HG02938 (cell line): ENCODE measurements around the gene CAMTA1.
"Not testable (repeated sequence)": the region's sequence is repeated elsewhere in the genome, so short reads cannot be mapped to it uniquely, and the experiment has no call there.

Experiments
- ATAC-seq: cut with Tn5 transposase; IDR thresholded peaks from one replicate; pipeline ENCODE4 v1.9.1; 2021; ENCODE audit warnings: mild to moderate bottlenecking, moderate library complexity; ENCODE audit not compliant: unreplicated experiment

Gene CAMTA1

DNA sequence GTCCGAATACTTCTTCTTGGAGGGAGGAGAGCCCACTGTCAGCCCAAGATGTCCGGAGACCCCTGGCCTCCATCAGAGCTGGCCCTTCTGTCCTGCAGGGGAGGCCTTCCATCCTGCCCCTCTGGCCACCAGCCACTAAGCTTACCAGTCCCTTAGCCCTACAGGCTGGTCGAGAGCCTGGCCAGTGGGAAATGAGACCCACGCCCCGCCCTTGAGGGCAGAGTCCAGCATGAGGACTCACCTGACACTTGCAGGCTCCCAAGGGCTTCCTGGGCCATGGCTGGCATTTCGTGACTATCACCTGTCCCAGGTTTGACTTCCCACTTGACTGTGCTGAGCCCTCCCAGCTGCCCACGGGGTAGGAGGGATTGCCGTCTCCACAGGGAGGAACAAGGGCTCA, 624.0 kb downstream of the CAMTA1 start:
- ATAC-seq, result no peak

DNA sequence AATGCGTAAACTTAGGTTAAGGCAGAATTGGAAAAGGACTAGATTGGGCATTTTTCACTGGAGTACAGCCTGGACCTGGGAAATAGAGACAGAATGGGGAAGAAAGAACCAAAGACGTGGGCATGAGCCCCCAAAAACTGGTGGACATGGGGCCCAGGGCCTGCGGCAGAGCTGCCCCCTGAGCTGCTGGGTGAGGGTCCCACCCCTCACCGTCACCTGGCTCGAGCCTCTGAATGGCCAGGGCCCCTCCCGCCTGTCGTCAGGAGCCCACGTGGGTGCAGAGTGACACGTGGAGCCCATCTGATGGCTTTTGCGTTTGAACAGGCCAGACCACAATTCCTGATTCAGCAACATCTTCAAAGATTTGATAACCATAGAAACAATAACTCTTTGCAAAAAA, 624.9 kb downstream of the CAMTA1 start:
- ATAC-seq, result no peak

DNA sequence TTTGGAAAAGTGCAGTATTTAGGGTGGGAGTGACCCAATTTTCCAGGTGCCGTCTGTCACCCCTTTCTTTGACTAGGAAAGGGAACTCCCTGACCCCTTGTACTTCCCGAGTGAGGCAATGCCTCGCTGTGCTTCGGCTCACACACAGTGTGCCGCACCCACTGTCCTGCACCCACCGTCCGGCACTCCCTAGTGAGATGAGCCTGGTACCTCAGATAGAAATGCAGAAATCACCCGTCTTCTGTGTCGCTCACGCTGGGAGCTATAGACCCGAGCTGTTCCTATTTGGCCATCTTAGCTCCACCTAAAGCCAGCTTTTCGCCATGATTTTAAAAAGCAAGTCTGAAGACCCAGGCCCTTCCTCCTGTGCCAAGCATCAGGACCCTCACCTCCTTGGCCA, 632.4 kb downstream of the CAMTA1 start:
- not testable (repeated sequence) for ATAC-seq

DNA sequence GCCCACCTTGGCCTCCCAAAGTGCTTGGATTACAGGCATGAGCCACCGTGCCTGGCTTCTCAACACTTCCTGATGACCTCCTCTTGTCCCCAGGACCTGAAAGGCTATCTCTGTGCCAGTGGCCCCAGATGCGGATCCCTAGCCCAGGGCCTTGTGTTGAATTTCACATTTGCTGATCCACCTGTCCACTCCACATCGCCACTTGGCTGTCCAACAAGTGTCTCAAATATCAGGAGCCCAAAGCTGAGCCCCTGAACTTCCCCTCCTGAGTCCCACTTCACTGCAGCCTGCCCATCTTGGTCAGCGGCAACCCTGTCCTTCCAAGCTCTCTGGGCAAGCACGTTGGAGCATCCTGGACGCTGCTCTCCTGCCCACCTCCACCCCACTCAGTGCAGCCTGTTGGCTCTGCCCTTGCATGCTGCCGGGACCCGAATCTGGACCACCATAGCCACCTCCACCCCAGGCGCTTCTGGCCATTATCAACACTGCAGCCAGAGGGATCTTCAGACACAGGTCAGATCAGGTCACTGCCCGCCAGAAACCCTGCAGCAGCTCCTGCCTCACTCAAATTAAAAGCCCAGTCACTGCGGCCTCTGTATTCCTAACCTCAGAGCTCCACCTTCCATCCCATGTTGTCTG, 633.3 kb downstream of the CAMTA1 start:
- no peak for ATAC-seq

DNA sequence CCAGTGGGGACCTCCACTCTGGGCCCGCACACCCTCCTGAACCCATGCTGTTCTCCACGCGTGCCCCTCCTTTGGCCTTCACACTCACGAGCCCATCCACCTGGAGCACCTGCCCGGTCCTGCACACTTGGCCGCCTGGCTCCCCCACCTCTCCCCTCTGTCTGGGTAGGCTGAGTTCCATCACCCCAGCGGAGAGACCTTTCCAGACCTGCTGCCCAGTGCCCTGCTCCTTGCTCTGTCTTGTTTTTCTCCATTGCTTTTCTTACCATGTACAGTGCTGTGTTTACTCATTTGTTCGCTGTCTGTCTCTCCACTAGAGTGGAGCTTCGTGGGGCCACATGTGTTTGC, 634.8 kb downstream of the CAMTA1 start:
- no peak for ATAC-seq

DNA sequence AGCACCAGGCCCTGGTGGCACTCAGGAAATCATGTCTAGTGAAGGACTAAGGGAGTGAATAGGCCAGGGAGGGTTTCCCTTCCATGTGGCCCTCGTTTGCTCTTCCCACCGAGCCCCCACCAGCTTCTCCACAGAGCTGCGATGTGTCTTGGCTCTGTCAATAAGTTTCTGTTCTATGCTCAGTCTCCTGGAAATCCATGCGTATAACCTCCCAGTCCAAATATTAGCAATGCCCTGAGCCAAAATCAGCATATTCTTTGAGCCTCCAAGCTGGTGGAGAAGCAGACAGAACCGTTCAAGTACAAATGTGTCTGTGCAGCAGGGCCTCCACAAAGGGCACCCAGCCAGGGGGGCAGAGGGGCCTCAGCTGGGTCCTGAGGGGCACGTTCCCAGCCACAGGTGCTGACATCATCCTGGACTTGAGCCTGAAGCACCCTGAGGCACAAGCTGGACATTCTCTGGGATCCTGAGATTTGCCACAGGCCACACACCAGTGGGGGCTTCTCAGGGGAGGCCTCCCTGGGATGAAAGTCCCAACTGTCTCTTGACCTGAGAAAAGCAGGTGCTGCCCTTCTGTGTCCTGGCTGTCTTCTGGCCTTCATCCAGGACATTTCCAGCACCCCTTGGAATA, 635.3 kb downstream of the CAMTA1 start:
- ATAC-seq, result no peak

DNA sequence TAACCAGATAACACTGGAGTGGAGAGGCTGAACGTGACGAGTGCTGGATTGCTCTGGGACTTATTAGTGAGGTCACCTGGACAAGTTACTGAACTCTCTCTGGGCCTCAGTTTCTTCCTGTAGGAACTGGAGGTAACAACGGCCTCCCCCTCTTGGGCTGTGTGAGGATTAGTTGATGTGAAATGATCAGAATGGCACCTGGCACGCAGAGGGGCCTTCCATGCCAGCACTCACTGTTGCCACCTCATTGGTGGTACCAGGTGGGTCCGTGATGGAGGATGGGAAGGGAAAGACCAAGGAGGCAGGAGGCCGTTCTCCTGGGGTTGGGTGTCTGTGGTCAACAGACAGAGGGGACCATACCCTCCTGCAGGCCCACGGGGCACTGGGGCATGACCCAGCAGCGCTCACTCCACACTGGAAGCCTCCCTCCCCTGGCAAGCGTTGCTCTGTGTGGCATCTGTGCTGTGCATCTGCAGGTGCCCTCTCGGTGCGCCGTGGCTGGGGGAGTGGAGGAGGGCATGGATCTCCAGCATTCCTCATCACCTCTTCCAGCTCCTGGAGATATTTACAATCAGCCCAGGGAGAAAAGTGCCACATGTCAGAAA, 636.3 kb downstream of the CAMTA1 start:
- no peak for ATAC-seq

DNA sequence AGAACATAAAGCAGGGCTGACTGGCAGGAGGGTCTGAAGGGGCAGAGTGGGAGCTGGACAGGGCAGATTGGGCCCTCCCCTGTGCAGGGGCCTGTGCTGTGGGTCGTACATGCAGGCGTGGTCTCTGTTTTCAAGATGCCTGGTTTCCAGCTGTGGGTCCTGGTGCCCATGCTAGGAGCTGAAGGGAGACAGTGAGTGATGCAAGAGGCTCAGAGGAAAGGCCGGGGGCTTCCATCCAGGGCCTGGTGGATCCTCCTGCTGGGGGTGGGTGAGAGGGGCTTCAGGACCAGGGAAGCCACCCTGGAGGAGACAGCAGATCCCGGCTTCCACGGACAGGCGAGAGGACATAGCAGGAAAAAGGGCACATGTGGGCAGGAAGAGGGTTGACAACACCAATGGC, 636.8 kb downstream of the CAMTA1 start:
- ATAC-seq, result no peak

DNA sequence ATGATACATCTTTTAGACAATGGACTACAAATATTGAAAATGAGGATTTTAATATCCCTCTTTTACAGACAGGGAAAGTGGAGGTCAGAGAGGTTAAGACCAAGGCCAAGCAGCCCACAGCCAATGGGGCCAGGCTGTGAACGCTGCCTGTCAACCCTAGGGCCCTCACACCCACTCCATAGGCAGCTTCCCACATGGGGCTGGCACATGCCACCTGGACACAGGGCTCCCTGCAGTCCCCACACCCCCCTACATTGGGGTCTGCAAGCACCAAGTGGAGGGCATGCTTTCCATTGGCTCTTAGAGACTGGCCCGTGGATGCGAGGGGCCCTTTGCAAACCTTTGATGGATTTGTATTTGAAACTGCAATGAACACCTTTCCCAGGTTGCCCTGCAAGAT, 637.3 kb downstream of the CAMTA1 start:
- ATAC-seq, result no peak

DNA sequence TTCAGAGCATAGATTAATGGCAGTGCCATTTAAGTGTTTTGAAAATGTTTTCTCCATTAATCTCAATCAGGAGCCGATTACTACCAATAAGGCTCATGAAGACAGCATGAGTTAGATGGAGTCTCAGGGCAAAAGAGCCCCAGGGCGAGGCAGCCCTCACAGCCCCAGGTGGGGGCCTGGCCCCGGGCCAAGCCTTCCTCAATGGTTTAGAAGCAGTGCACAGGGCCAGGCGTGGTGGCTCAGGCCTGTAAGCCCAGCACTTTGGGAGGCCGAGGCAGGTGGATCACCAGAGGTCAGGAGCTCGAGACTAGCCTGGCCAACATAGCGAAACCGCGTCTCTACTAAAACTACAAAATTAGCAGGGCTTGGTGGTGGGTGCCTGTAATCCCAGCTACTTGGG, 637.7 kb downstream of the CAMTA1 start:
- no peak for ATAC-seq

DNA sequence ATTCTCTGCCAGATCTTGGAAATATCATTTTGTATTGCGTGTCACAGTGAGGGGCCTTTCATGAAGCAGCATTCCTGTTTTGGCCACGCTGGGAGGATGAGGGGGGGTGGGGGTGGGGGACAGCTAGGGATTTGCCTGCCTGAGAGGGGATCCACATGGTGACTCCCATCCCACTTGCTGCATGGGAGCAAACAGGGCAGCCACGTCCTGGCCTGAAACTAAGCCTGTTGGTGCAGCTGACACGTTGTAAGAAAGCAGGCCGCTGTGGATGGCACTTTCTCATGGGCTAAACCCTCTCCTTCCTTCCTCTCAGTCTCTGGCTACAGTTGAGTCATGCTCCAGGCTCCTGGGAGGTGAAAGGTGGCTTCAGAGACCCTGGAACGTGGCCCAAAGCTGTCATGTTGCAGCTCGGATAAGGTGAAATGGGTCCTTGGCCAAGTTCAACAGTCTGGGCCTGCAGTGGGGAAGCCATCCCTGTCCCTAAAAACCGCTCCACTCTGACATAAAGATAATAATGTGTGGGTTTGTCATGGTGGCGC, 639.2 kb downstream of the CAMTA1 start:
- no peak for ATAC-seq

DNA sequence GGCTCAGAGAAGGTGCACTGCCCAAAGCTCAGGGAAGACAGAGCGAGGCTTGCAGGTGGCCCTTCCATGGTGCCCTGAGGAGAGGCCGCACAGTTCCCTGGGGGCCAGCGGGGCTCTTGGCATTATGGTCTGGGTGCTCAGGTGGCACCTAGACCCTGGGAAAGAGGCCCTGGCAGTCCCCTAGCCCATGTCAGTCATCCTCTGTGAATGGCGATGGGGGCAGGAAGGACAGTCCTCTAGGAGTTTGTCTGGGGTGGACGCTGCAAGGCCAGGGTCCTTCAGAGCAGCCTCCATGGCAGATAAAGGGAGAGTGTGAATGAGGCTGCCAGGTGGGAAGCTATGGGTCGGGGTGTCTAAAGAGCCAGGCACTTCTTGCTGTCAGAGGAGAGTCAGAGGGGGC, 640.0 kb downstream of the CAMTA1 start:
- no peak for ATAC-seq

DNA sequence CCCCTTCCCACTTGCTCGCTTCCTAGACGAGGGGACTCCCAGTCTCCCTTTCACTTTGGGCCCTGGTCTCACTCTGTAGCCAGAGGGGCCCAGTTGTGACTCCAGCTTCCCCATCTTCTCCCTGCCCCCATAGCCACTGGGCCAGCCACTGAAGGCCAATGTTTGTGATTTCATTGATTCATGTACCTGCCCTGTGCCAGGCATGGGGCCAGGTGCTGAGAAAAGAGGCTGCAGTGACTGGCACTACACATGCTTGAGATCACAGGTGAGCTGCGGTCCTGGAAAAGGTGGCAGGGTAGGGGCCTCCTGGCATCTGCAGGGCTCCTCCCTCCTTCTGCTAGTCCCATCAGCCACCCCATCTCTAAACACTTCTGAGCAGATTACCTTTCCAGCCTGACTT, 640.5 kb downstream of the CAMTA1 start:
- no peak for ATAC-seq

DNA sequence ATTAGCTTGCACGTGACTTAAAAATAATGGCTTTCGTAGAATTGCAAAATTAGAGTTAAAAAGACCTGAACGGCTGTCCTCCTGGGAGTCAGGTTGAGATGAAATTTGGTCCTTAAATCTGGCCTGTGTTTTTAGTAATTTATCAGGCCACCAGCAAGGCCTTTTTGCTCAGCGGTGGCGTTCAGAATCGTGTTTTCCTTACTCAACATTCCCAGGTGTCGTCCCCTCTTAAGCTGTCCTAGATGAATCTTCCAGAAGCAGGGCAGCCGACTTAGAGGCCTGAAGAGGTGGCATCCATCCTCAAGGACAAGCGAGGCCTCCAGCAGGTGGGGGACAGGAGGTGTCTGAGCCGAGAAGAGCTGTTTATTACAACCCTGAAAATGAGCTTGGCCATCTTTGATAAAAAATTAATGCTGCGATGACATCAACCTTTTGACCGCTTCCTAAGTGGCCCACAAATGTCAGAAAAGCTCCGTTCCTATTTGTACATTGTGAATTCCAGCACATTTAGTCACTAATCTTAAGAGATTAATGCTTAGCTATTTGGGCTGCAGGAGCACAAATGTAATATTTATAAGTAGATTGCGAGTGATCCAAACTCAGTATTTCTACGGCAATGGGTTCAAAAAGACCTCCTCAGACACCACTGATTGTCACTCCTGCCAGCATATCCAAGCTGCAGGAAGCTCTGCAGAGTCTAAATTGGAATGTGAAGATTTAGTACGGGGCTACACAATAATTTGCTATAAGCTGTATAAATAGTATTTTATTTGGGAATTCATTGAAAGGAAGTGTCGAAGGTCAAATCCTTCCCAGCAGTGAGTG, 641.7 kb downstream of the CAMTA1 start:
- no peak for ATAC-seq

DNA sequence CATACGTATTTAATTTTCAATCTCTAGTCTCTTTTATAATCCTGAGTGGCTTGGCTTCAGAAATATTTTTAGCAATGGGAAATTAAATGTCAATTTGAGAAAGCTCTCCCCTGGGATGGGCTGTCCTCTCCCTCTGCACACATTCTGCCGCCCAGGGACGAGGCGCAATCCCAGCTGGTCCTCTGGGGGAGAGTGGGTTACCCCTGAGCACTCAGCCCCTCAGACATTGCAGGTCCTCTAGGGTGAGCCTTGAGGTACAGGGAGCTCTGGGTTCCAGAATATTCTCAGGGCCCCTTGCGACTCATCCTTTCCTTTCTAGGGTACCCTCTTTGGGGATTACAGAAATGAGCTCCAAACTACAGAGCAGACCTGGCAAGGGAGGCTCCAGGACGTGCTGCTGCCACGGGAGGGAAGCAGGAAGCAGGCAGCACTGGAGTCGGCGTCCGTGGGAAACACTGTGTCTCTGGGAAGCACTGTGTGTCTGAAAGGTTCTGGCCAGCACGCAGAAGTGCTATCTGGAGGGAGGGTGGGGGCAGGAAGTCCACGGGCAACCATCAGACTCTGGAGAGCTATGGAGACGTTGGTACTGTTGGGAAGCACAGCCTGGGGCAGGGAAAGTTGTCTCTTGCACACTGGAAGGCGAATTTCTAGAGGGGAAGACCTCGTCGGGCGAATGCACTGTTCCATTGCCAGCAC, 642.5 kb downstream of the CAMTA1 start:
- ATAC-seq, result no peak

DNA sequence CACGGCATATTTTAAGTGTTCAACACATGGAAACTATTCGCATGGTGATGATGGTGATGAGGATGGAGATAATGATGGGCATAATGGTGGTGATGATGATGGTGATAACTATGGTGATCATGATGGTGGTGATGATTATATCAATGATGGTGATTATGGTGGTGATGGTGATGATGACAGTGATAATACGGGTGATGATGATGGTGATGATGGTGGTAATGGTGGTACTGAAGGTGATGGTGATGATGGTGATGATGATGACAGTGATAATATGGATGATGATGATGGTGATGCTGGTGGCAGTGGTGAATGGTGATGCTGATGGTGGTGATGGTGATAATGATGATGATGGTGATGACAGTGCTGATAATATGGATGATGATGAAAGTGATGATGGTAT, 644.0 kb downstream of the CAMTA1 start:
- ATAC-seq, result no peak

DNA sequence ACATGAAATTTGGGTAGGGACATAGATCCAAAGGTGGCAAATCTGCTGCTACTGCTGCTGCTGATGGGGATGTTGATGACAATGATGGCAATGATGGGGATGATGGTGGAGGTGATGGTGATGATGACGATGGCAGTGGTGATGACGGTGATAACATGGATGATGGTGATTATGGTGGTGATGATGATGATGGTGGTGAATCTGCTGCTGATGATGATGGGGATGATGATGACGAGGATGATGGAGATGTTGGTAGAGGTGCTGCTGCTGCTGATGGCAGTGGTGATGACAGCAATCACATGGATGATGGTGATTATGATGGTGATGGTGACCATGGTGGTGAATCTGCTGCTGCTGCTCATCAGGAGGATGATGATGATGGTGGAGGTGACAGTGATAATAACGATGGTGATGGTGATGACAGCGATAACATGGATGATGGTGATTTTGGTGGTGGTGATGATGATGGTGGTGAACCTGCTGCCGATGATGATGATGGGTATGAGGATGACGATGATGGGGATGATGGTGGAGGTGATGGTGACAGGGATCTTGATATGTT, 644.9 kb downstream of the CAMTA1 start:
- no peak for ATAC-seq

DNA sequence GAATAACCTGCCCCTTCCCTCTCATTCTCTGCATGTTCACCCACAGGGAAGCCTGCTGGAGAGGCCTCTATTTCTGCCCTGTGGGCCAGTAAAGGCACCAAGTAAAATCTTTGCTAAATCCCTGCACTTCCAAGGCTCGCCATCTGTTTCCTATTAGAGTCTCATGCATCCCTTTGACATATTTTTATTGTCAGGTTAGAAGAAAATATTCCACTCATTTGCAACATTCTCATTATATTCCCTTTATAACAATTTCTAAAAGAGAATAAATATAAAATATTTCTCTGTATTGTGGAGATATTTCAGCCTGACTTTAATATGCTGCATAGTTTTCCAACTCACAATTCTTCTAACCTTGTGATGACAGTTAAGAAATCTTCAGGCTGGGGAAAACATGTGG, 645.4 kb downstream of the CAMTA1 start:
- ATAC-seq, result no peak

DNA sequence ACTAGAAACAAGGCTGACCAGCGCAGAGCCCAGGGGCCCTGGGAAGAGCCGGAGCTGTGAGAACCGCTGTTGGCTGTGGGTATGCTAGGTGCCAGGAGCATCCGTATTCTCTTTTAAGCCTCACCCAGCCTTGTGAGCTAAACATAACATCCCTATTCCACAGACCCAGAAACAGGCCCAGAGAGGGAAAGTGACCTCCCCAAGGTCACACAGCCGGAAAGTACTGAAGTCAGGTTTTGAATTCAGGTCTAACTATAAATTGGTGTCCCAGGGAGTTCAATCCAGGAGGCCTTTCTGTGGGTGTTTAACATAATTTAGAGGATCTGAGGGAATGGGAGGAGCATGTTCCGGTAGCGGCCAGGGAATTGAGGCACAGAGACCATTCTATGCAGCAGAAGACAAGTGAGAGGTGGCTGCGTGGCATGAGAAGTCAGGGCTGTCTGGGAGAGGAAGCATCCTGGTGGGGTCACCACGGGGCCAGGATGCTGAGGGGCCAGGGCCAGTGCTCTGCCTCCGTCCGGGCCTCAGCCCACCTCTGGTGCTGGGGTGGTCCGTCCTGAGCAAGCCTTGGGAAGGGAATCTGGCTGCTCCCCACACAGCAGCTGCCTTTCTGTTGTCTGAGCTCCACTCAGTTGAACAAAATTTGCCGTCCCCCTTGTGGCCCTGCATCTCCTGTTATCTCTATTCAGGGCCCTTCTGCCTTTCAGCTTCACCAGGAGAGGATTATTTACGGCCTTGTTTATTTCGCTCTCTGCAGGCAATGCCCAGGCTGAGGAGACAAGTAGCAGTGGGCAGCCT, 647.0 kb downstream of the CAMTA1 start:
- no peak for ATAC-seq

DNA sequence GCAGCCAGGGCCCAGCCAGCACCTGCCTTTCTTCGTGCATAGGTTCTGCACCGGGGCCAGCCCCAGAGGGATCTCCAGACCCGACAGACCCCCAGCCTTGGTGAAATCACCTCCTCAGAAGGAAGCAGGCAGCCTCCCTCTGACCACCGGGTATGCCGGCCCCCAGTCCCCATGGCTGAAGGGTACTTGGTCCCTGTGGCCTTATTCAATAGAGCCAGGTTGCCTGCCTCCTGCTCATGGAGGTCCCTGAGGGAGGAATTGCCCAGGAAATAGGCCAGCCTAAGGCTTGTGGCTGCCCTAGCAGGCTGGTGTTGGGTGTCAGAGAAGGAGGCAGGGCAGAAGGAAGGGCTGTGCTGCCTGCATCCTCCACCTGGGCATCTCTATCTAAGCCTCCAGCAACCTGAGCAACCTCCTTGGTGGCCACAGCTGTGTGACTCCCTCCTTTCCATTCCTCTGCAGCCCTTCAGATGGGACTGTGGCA, 647.7 kb downstream of the CAMTA1 start:
- ATAC-seq, result no peak
